ENCODE measurements around the gene ERCC8.

DNA sequence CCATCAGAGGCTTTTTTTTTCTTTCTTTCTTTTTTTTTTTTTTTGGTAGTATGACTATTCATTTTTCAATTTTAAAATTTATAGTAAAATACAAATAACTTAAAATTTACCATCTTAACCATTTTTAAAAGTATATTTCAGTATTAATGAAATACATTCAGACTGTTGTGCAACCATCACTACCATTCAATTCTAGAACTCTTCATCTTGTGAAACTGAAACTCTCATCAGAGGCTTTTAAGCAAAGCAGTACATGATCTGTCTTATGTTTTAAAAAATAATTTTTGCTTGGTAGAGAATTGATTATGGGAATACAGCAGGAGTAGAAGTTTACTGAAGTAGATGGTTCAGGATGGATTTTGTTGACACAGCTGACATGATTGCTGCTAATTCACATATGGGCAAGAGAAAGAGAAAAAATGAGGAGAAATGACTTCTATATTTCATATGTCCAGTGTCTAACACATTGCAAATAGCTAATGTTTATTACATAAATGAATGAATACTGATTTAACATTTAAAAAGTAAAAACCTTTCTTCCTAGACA lies 114.2 kb downstream of the ERCC8 start:
- TF ChIP-seq, protein P1, sequence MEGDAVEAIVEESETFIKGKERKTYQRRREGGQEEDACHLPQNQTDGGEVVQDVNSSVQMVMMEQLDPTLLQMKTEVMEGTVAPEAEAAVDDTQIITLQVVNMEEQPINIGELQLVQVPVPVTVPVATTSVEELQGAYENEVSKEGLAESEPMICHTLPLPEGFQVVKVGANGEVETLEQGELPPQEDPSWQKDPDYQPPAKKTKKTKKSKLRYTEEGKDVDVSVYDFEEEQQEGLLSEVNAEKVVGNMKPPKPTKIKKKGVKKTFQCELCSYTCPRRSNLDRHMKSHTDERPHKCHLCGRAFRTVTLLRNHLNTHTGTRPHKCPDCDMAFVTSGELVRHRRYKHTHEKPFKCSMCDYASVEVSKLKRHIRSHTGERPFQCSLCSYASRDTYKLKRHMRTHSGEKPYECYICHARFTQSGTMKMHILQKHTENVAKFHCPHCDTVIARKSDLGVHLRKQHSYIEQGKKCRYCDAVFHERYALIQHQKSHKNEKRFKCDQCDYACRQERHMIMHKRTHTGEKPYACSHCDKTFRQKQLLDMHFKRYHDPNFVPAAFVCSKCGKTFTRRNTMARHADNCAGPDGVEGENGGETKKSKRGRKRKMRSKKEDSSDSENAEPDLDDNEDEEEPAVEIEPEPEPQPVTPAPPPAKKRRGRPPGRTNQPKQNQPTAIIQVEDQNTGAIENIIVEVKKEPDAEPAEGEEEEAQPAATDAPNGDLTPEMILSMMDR (IDR thresholded peaks at IDR 0.05; ENCODE audit: low read depth, low read length, missing input control) = no peak
- TF ChIP-seq, protein P2, sequence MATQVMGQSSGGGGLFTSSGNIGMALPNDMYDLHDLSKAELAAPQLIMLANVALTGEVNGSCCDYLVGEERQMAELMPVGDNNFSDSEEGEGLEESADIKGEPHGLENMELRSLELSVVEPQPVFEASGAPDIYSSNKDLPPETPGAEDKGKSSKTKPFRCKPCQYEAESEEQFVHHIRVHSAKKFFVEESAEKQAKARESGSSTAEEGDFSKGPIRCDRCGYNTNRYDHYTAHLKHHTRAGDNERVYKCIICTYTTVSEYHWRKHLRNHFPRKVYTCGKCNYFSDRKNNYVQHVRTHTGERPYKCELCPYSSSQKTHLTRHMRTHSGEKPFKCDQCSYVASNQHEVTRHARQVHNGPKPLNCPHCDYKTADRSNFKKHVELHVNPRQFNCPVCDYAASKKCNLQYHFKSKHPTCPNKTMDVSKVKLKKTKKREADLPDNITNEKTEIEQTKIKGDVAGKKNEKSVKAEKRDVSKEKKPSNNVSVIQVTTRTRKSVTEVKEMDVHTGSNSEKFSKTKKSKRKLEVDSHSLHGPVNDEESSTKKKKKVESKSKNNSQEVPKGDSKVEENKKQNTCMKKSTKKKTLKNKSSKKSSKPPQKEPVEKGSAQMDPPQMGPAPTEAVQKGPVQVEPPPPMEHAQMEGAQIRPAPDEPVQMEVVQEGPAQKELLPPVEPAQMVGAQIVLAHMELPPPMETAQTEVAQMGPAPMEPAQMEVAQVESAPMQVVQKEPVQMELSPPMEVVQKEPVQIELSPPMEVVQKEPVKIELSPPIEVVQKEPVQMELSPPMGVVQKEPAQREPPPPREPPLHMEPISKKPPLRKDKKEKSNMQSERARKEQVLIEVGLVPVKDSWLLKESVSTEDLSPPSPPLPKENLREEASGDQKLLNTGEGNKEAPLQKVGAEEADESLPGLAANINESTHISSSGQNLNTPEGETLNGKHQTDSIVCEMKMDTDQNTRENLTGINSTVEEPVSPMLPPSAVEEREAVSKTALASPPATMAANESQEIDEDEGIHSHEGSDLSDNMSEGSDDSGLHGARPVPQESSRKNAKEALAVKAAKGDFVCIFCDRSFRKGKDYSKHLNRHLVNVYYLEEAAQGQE (IDR thresholded peaks at IDR 0.05) = no peak
- no peak for TF ChIP-seq SP1 (IDR thresholded peaks at IDR 0.05)
- no peak for TF ChIP-seq NR2F2 (IDR thresholded peaks at IDR 0.05)
- TF ChIP-seq, protein P3, sequence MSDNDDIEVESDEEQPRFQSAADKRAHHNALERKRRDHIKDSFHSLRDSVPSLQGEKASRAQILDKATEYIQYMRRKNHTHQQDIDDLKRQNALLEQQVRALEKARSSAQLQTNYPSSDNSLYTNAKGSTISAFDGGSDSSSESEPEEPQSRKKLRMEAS (IDR thresholded peaks at IDR 0.05) = no peak
- TF ChIP-seq YY1 (IDR thresholded peaks at IDR 0.05) = no peak

Measured in liver (tissue), 3 donors.